DND-41 (cell line): ENCODE results near the gene SLC6A7.
A peak's percentile ranks its signal among the peaks of the same experiment; 100 is the strongest.

Source experiments
- ATAC-seq: fragments of 200-7000 bp; cut with Tn5 transposase; 3 replicates; pipeline ENCODE4 v1.9.1; 2021; ENCODE audit warnings: low read depth; ENCODE audit not compliant: insufficient read depth
- DNase-seq: peaks from one replicate; pipeline ENCODE4 v3.0.0-alpha.2; 2020
- H2AFZ ChIP-seq: 2 replicates; pipeline ENCODE4 v1.6.0; 2012; ENCODE audit warnings: low read depth, low read length
- H3K27ac ChIP-seq: 2 replicates; pipeline ENCODE4 v1.5.1; 2012; ENCODE audit warnings: low read length, inconsistent platforms
- H3K27me3 ChIP-seq: fragments of 200-600 bp; sonication (generic); 2 replicates; pipeline ENCODE4 v1.6.0; 2012; ENCODE audit warnings: low read length, mild to moderate bottlenecking, inconsistent platforms; ENCODE audit not compliant: insufficient read depth, poor library complexity
- H3K36me3 ChIP-seq: 2 replicates; pipeline ENCODE4 v1.5.1; 2012; ENCODE audit warnings: low read length, inconsistent platforms; ENCODE audit not compliant: insufficient read depth
- H3K4me1 ChIP-seq: 2 replicates; pipeline ENCODE4 v1.5.1; 2012; ENCODE audit warnings: mild to moderate bottlenecking, low read length; ENCODE audit not compliant: insufficient read depth
- H3K4me2 ChIP-seq: 2 replicates; pipeline ENCODE4 v1.6.0; 2012; ENCODE audit warnings: mild to moderate bottlenecking, moderate library complexity, low read length, inconsistent platforms; ENCODE audit not compliant: insufficient read depth
- H3K4me3 ChIP-seq, 2 experiments: fragments of 200-600 bp in 1 of 2; shearing (Covaris generic) in 1 of 2; 2 replicates each; pipeline ENCODE4 v1.5.1; 2012 to 2016; ENCODE audit warnings: inconsistent platforms in 2 of 2, low read length in 2 of 2, mild to moderate bottlenecking in 2 of 2, low read depth in 1 of 2, moderate library complexity in 1 of 2
- H3K79me2 ChIP-seq: 2 replicates; pipeline ENCODE4 v1.6.0; 2012; ENCODE audit warnings: low read length, inconsistent platforms; ENCODE audit not compliant: insufficient read depth
- H3K9ac ChIP-seq: 2 replicates; pipeline ENCODE4 v1.6.0; 2012; ENCODE audit warnings: low read depth, mild to moderate bottlenecking, inconsistent platforms, low read length, moderate library complexity
- H3K9me3 ChIP-seq: 2 replicates; pipeline ENCODE4 v1.5.1; 2012; ENCODE audit warnings: low read length, moderate library complexity, mild to moderate bottlenecking, inconsistent platforms; ENCODE audit not compliant: insufficient read depth, severe bottlenecking
- H4K20me1 ChIP-seq: 2 replicates; pipeline ENCODE4 v1.6.0; 2012; ENCODE audit warnings: low read length; ENCODE audit not compliant: insufficient read depth
- CTCF ChIP-seq: IDR thresholded peaks from 2 replicates; pipeline ENCODE4 v1.5.1; 2012; ENCODE audit warnings: borderline replicate concordance, low read length, moderate library complexity, mild to moderate bottlenecking; ENCODE audit not compliant: poor library complexity, severe bottlenecking; ENCODE audit errors: extremely low read depth
- EZH2 ChIP-seq: IDR thresholded peaks from 3 replicates; pipeline ENCODE4 v1.6.1; 2012; ENCODE audit warnings: borderline replicate concordance, low read depth, mild to moderate bottlenecking, moderate library complexity, low read length, inconsistent platforms; ENCODE audit not compliant: severe bottlenecking

The SLC6A7 gene

DNA sequence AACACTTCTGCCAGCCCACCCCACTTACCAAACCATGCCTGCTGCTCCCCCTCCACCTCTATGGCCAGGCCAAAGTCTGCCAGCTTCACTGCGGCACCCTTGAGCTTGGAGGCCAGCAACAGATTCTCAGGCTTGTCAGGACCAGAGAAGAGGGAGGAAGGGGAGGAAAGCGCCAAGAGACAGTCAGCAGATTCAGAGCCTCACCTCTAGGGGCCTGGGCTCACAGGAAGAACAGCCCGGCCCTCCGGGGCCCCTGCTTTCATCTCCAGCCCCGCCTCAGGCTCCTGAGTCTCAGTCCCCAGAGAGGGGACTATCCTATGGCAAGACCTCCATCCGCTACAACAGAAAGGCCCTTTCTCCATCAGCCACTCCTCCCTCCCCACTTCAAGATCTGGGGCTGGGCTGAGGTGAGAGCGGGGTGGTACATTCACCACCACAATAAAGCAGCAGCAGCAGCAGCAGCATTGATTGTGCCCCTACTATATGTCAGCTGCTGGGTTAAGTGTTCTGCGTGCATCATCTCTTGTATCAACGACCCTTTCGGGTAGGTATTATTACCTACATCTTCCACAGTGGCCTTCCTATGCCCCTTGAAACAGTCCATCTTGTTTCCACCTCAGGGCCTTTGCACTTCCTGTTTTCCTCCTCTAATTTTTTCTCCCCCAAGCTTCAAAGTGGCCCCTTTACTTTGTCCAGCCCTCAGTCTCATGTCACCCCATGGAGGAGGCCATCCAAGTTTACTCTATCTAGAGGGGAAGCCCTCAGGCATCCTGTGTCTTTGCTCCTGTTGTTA, 63.8 kb downstream of the SLC6A7 start:
- H3K4me1 ChIP-seq: no peaks in the 10 kb centered on the region
- TF ChIP-seq CTCF (no peak), EZH2 (no peak)
- no peaks in the 10 kb centered on the region for H3K9me3 ChIP-seq
- peaks cover 13% of the 10 kb centered on the region for H3K27me3 ChIP-seq
- H3K79me2 ChIP-seq: no peaks in the 10 kb centered on the region
- H3K4me2 ChIP-seq: no peak overlapping the region
- no peaks in the 10 kb centered on the region for H3K36me3 ChIP-seq
- ATAC-seq: peak; percentile 48; the same call in 2 of the 3 replicates
- H4K20me1 ChIP-seq: no peaks in the 10 kb centered on the region; the same call in 1 of the 2 replicates
- H2AFZ ChIP-seq: no peak overlapping the region
- no peak overlapping the region for H3K4me3 ChIP-seq
- DNase-seq: peak; percentile 19
- H3K27ac ChIP-seq: no peak overlapping the region
- H3K9ac ChIP-seq: no peak overlapping the region

GRCh38 chr5:150254363-150254762, 64.5 kb downstream of the SLC6A7 start:
- Histone ChIP-seq H3K4me3 (no peak overlapping the region), H3K9me3 (no peaks in the 10 kb centered on the region), H4K20me1 (no peaks in the 10 kb centered on the region; the same call in 1 of the 2 replicates), H3K27ac (no peak overlapping the region), H3K9ac (no peak overlapping the region), H3K27me3 (peaks cover 13% of the 10 kb centered on the region), H3K79me2 (no peaks in the 10 kb centered on the region), H3K4me1 (no peaks in the 10 kb centered on the region), H3K36me3 (no peaks in the 10 kb centered on the region), H2AFZ (no peak overlapping the region), H3K4me2 (no peak overlapping the region)
- ATAC-seq (no peak), DNase-seq (no peak)
- TF ChIP-seq EZH2 (no peak), CTCF (no peak)

- Histone ChIP-seq H3K79me2 (no peaks in the 10 kb centered on the region), H3K9me3 (no peaks in the 10 kb centered on the region), H3K4me3 (no peak overlapping the region), H4K20me1 (no peaks in the 10 kb centered on the region; the same call in 1 of the 2 replicates), H3K27ac (no peak overlapping the region), H2AFZ (no peak overlapping the region), H3K4me2 (no peak overlapping the region), H3K27me3 (peaks cover 13% of the 10 kb centered on the region), H3K4me1 (no peaks in the 10 kb centered on the region), H3K36me3 (no peaks in the 10 kb centered on the region), H3K9ac (no peak overlapping the region)
- ATAC-seq: no peak
- no peak for DNase-seq
- TF ChIP-seq EZH2 (no peak), CTCF (no peak)
These were observed 64.9 kb downstream of the SLC6A7 start for GRCh38 chr5:150254774-150255173.
